Stimulated activated naive CD8-positive, alpha-beta T cell treated with anti-CD3 and anti-CD28 coated beads, Interleukin-15, amount 100 ng/mL, for 72 hours (primary cell): ENCODE results near the gene FCHSD1.

Experiments used
- ATAC-seq: fragments of 150-1000 bp; cut with Tn5 transposase; 2 replicates; pipeline ENCODE4 v1.10.0; 2021; ENCODE audit warnings: mild to moderate bottlenecking, moderate library complexity
- DNase-seq, 2 donors: peaks; one replicate each; pipeline ENCODE4 v3.0.0; 2021 to 2022
- H3K27ac Mint-ChIP-seq, 2 donors: one replicate each; pipeline ENCODE4 v1.8.0; 2022; ENCODE audit warnings: mild to moderate bottlenecking in 2 of 2, mixed read lengths in 2 of 2, moderate library complexity in 2 of 2
- H3K27me3 Mint-ChIP-seq: one replicate; pipeline ENCODE4 v1.8.0; 2022; ENCODE audit warnings: mixed read lengths
- H3K4me1 Mint-ChIP-seq: one replicate; pipeline ENCODE4 v1.8.0; 2022; ENCODE audit warnings: mild to moderate bottlenecking, mixed read lengths
- H3K4me3 Mint-ChIP-seq, 2 donors: one replicate each; pipeline ENCODE4 v1.8.0; 2022; ENCODE audit warnings: mild to moderate bottlenecking in 2 of 2, mixed read lengths in 2 of 2, moderate library complexity in 1 of 2
- H3K9me3 Mint-ChIP-seq, 2 donors: one replicate each; pipeline ENCODE4 v1.8.0; 2022; ENCODE audit warnings: mixed read lengths in 2 of 2

The FCHSD1 gene

GRCh38 chr5:141597814-141598213 is 53.4 kb downstream of the FCHSD1 start:
- ATAC-seq = no peak
- no peak overlapping the region for H3K4me3 Mint-ChIP-seq

DNA sequence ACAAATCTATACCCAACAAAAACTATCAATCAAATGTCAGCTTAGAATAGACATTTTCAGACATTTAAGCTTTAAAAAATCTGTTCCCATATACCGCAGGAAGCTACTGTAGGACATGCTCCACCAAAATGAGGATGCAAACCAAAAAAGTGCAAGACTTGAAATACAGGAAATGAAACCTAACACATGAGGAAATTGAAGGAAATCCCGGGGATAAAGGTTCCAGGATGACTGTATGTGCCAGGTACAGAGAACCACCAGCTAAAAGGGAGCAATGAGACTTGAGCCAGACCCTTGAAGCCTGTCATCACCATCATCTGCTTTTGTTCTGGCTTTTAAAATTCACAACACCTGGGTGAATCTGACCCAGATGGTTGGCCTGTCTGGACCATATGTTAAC is 53.8 kb downstream of the FCHSD1 start:
- peaks cover 71% of the 10 kb centered on the region for H3K4me1 Mint-ChIP-seq
- H3K27me3 Mint-ChIP-seq = no peaks in the 10 kb centered on the region
- ATAC-seq = peak; percentile 40
- H3K4me3 Mint-ChIP-seq = no peak overlapping the region
- H3K9me3 Mint-ChIP-seq = no peaks in the 10 kb centered on the region
- peak overlapping the region in 1 of 2 donors; percentile 26 for H3K27ac Mint-ChIP-seq
- DNase-seq = no peak

More at GRCh38 chr5:141597814-141598213, 53.4 kb downstream of the FCHSD1 start:
- H3K9me3 Mint-ChIP-seq = no peaks in the 10 kb centered on the region
- H3K4me1 Mint-ChIP-seq = peaks cover 71% of the 10 kb centered on the region
- peak overlapping the region in 1 of 2 donors; percentile 26 for H3K27ac Mint-ChIP-seq
- no peaks in the 10 kb centered on the region for H3K27me3 Mint-ChIP-seq
- DNase-seq = no peak

GRCh38 chr5:141596867-141597266 is 54.4 kb downstream of the FCHSD1 start:
- no peaks in the 10 kb centered on the region for H3K27me3 Mint-ChIP-seq
- no peak for ATAC-seq
- H3K27ac Mint-ChIP-seq = peak overlapping the region in 1 of 2 donors; percentile 10
- H3K4me1 Mint-ChIP-seq = peaks cover 71% of the 10 kb centered on the region
- H3K9me3 Mint-ChIP-seq = no peaks in the 10 kb centered on the region
- no peak overlapping the region for H3K4me3 Mint-ChIP-seq
- DNase-seq = no peak

- Mint-ChIP-seq H3K27me3 (no peaks in the 10 kb centered on the region), H3K9me3 (no peaks in the 10 kb centered on the region), H3K4me3 (no peak overlapping the region), H3K27ac (no peak overlapping the region), H3K4me1 (peaks cover 24% of the 10 kb centered on the region)
- ATAC-seq = no peak
- no peak for DNase-seq
Observed at GRCh38 chr5:141590127-141590526, 61.1 kb downstream of the FCHSD1 start.
